NCI-H748 (cell line): ENCODE results near the gene POU3F3.
A peak's percentile ranks its signal among the peaks of the same experiment; 100 is the strongest.

Experiments used
- DNase-seq: peaks from one replicate; lab custom pipeline; 2025; ENCODE audit not compliant: unreplicated experiment; lab: John Stamatoyannopoulos, UW

POU3F3 gene

GRCh38 chr2:104846786-104847585, 6.9 kb upstream of the POU3F3 start:
- DNase-seq: no peak

- DNase-seq: no peak
Measured at GRCh38 chr2:104847586-104848160, 6.2 kb upstream of the POU3F3 start.

- no peak for DNase-seq
Measured at GRCh38 chr2:104848526-104848925, 5.4 kb upstream of the POU3F3 start.

- DNase-seq: no peak
Measured at GRCh38 chr2:104849101-104849500, 4.8 kb upstream of the POU3F3 start.

GRCh38 chr2:104849618-104850141, 4.2 kb upstream of the POU3F3 start:
- DNase-seq: peak; percentile 76

- DNase-seq: peak; percentile 32
Measured at GRCh38 chr2:104850361-104851290, 3.3 kb upstream of the POU3F3 start.

- peak; percentile 60 for DNase-seq
Measured at GRCh38 chr2:104851291-104852089, 2.4 kb upstream of the POU3F3 start.

- DNase-seq: peak; percentile 71
Measured at GRCh38 chr2:104852090-104852666, 1.7 kb upstream of the POU3F3 start.

- peak; percentile 51 for DNase-seq
Measured at GRCh38 chr2:104854498-104855220, 744 bp downstream of the POU3F3 start.

GRCh38 chr2:104855221-104856085, 1.5 kb downstream of the POU3F3 start:
- peak; percentile 51 for DNase-seq

GRCh38 chr2:104856086-104856972, 2.4 kb downstream of the POU3F3 start:
- DNase-seq: peak; percentile 61

- peak; percentile 61 for DNase-seq
Measured at GRCh38 chr2:104856973-104857261, 3.0 kb downstream of the POU3F3 start.

- peak; percentile 25 for DNase-seq
Measured at GRCh38 chr2:104857262-104858005, 3.5 kb downstream of the POU3F3 start.

- no peak for DNase-seq
Measured at GRCh38 chr2:104858006-104858978, 4.4 kb downstream of the POU3F3 start.

GRCh38 chr2:104859291-104859765, 5.4 kb downstream of the POU3F3 start:
- DNase-seq: peak; percentile 21
